RWPE2 (cell line): ENCODE data around the gene KAT7.
"Not testable (repeated sequence)": the region's sequence is repeated elsewhere in the genome, so short reads cannot be mapped to it uniquely, and the experiment has no call there.

ENCODE experiments used
- ATAC-seq: fragments of 200-7000 bp; cut with Tn5 transposase; 3 replicates; pipeline ENCODE4 v1.9.1; 2021; ENCODE audit warnings: low read depth
- DNase-seq: peaks from one replicate; pipeline ENCODE4 v3.0.0-alpha.2; 2020; ENCODE audit warnings: low spot score
- H3K27ac ChIP-seq: fragments of 450-650 bp; 2 replicates; pipeline ENCODE4 v1.5.1; 2017; ENCODE audit warnings: mild to moderate bottlenecking; ENCODE audit not compliant: poor library complexity, severe bottlenecking
- H3K27me3 ChIP-seq: fragments of 250-450 bp; sonication (Bioruptor Pico); 2 replicates; pipeline ENCODE4 v1.5.1; 2021; ENCODE audit warnings: mild to moderate bottlenecking, moderate library complexity; ENCODE audit not compliant: insufficient read depth, poor library complexity, severe bottlenecking
- H3K36me3 ChIP-seq: fragments of 250-450 bp; sonication (Bioruptor Pico); 2 replicates; pipeline ENCODE4 v1.5.1; 2020; ENCODE audit warnings: low read depth, mild to moderate bottlenecking, moderate library complexity
- H3K4me1 ChIP-seq: fragments of 250-450 bp; sonication (Bioruptor Pico); 2 replicates; pipeline ENCODE4 v1.5.1; 2021; ENCODE audit warnings: mild to moderate bottlenecking, moderate library complexity; ENCODE audit not compliant: insufficient read depth, poor library complexity, severe bottlenecking
- H3K4me3 ChIP-seq: fragments of 250-450 bp; sonication (Bioruptor Pico); 2 replicates; pipeline ENCODE4 v1.5.1; 2021; ENCODE audit warnings: mild to moderate bottlenecking, moderate library complexity; ENCODE audit not compliant: severe bottlenecking
- H3K9me3 ChIP-seq: fragments of 250-450 bp; sonication (Bioruptor Pico); 2 replicates; pipeline ENCODE4 v1.5.1; 2021; ENCODE audit warnings: mild to moderate bottlenecking, moderate library complexity; ENCODE audit not compliant: severe bottlenecking
- TF ChIP-seq, protein P1 (sequence below): fragments of 450-650 bp; IDR thresholded peaks from one replicate; pipeline ENCODE4 v1.5.1; 2017; ENCODE audit warnings: mild to moderate bottlenecking, moderate library complexity; ENCODE audit not compliant: poor library complexity, severe bottlenecking

KAT7 gene

DNA sequence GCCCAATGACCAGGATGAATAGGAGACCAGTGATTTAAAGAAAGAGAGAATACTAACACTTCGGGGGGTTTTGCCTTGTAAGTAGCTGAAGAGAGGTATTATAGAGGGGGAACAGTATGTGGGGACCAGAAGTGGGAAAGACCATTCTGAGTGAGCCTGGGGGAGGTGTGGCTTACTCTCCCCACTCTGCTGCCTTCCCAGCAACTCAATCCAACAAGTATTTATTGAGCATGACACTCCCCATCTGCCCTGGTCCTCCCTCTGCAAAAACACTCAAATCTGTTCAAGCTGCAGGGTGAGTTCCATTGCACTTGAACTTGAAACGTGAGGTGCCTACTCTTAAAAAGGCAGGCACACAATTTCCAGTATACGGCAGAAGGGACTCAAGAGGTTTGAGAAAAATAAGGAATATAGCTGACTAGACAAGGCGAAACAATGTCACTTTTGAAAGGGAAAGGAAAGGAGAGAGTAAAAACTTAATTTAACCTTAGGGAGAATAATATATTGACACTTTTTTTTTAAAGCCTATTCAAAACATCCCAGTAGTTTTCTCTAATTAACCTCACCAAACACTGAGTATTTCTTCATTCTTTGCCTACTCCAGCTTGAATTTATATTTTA is 32.7 kb upstream of the KAT7 start:
- no peaks in the 10 kb centered on the region for H3K36me3 ChIP-seq
- DNase-seq: no peak
- TF ChIP-seq, protein P1, sequence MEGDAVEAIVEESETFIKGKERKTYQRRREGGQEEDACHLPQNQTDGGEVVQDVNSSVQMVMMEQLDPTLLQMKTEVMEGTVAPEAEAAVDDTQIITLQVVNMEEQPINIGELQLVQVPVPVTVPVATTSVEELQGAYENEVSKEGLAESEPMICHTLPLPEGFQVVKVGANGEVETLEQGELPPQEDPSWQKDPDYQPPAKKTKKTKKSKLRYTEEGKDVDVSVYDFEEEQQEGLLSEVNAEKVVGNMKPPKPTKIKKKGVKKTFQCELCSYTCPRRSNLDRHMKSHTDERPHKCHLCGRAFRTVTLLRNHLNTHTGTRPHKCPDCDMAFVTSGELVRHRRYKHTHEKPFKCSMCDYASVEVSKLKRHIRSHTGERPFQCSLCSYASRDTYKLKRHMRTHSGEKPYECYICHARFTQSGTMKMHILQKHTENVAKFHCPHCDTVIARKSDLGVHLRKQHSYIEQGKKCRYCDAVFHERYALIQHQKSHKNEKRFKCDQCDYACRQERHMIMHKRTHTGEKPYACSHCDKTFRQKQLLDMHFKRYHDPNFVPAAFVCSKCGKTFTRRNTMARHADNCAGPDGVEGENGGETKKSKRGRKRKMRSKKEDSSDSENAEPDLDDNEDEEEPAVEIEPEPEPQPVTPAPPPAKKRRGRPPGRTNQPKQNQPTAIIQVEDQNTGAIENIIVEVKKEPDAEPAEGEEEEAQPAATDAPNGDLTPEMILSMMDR: no peak
- no peaks in the 10 kb centered on the region for H3K27me3 ChIP-seq
- no peak overlapping the region for H3K4me3 ChIP-seq
- ATAC-seq: no peak
- H3K27ac ChIP-seq: no peak overlapping the region
- no peaks in the 10 kb centered on the region for H3K4me1 ChIP-seq
- no peaks in the 10 kb centered on the region for H3K9me3 ChIP-seq

GRCh38 chr17:49756323-49757150 is 31.9 kb upstream of the KAT7 start:
- no peaks in the 10 kb centered on the region for H3K36me3 ChIP-seq
- DNase-seq (no peak), ATAC-seq (no peak)
- no peaks in the 10 kb centered on the region for H3K27me3 ChIP-seq
- TF ChIP-seq, protein P1: no peak
- no peaks in the 10 kb centered on the region for H3K4me1 ChIP-seq
- no peaks in the 10 kb centered on the region for H3K9me3 ChIP-seq
- no peak overlapping the region for H3K27ac ChIP-seq
- H3K4me3 ChIP-seq: no peak overlapping the region

DNA sequence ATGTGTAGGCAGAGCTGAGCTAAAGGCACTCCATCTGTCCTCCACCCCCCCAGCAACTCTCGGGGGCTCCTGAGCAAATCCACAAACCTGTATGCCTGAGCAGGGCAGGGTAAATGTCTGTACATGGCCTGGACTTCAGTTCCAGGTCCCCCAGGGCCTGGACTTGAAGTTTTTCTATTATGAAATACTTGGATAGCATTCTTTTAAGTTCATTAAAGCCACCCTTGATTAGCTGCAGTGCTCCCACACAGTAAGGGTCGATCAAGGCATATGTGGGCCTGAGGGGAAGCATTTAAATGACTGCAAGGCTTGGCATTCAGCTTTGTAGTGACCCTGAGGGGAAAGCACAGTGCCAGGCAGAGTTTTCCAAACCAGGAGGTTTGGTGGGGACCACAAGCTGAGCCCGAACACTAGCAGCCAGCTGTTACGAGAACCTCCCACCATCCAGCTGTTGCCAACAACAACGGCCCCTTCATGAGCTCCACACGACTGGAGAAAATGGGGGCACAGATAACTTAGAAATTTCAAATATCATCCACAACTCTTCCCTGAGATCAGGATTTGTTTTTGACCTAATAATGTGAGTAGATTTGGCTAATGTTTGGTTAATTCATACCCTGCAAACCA is 31.2 kb upstream of the KAT7 start:
- ATAC-seq: no peak
- H3K4me3 ChIP-seq: no peak overlapping the region
- no peaks in the 10 kb centered on the region for H3K4me1 ChIP-seq
- no peaks in the 10 kb centered on the region for H3K9me3 ChIP-seq
- DNase-seq: no peak
- no peak overlapping the region for H3K27ac ChIP-seq
- no peaks in the 10 kb centered on the region for H3K36me3 ChIP-seq
- no peaks in the 10 kb centered on the region for H3K27me3 ChIP-seq
- TF ChIP-seq, protein P1: no peak

DNA sequence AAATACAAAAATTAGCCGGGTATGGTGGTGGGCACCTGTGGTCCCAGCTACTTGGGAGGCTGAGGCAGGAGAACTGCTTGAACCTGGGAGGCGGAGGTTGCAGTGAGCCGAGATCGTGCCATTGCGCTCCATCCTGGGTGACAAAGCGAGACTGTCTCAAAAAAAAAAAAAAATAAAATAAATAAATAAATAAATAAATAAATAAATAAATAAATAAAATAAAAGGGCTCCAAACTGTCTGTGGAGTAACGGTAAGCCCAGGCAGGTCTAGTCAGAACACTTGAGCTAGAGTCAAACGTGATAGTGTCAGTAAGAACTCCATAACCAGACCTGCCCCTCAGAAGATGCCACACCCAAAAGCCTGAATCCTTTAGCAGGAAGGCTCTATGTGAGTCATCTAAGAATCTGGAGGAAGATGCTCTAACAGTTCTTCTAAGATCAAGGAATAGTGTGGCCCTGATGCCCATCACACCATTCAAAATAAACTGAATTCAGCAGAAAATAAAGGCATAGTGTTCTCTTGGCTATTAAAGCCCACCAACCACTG is 29.9 kb upstream of the KAT7 start:
- H3K4me1 ChIP-seq, DNase-seq: not testable (repeated sequence)

DNA sequence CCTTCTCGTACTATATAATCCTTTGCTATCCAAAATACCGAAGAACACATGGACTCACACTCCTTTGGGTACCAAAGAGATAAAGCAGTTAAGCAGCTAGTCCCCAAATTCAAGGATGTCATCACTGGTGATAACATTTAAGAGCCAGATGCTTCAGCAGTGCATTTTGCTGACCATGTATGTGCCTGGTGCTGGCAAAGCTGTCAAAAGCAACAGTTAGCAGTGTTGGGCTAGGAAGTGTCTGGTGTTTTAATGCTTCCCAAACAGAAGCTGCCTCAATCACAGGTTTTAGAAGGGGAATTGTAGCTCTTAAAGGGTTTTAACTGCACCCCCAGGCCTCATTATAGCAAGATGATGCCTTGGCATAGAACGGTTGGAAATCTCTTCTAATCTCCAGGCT is 29.3 kb upstream of the KAT7 start:
- Histone ChIP-seq H3K9me3 (no peaks in the 10 kb centered on the region), H3K36me3 (no peaks in the 10 kb centered on the region), H3K4me1 (no peaks in the 10 kb centered on the region), H3K27ac (no peak overlapping the region), H3K4me3 (no peak overlapping the region), H3K27me3 (no peaks in the 10 kb centered on the region)
- ATAC-seq (no peak), DNase-seq (no peak)
- TF ChIP-seq, protein P1: no peak

More for the DNA sequence above, 29.9 kb upstream of the KAT7 start:
- 0 out of 3 replicates have a peak, but pooled peaks have one; percentile 38 for ATAC-seq
- not testable (repeated sequence) for H3K36me3 ChIP-seq, H3K27ac ChIP-seq, H3K9me3 ChIP-seq, H3K27me3 ChIP-seq, H3K4me3 ChIP-seq
